ENCODE results near the gene SLFN12L. TPM values are rescaled to one million over a fixed set of nuclear protein-coding genes. Genes with fewer than 3 reads are reported as not detected.
"Not testable (repeated sequence)": the region's sequence is repeated elsewhere in the genome, so short reads cannot be mapped to it uniquely, and the experiment has no call there.

SLFN12L gene
- total and polyA plus RNA-seq, 9 donors: 0.23 to 1.2 (median 0.79) TPM

DNA sequence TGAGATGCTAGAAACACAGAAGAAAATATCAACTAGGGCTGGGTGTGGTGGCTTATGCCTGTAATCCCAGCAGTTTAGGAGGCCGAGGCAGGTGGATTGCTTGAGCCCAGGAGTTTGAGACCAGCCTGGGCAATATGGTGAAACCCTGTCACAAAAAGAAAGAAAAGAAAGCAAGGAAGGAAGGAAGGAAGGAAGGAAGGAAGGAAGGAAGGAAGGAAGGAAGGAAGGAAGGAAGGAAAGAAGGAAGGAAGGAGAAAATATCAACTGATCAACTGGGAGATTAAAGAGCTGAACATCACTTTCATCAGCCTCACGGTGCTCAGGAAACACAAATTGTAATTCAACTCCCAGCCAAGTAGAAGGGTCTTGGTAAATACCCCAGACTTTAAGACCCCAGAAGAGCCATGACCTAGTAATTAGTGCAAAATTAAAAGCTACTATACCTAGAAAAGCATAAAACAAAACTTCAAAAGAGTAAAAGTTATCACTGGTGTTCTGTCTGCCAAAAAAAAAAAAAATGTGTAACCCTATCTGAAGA, 61.1 kb downstream of the SLFN12L start:
- no peaks in the 10 kb centered on the region for H3K27me3 ChIP-seq
- no peaks in the 10 kb centered on the region for H3K36me3 ChIP-seq
- 62 to 71% (median 68%) methylated on average over 2 of the region's 2 CpGs for WGBS, 3 donors
- no peak overlapping the region for H3K4me3 ChIP-seq
- TF ChIP-seq, protein P1, sequence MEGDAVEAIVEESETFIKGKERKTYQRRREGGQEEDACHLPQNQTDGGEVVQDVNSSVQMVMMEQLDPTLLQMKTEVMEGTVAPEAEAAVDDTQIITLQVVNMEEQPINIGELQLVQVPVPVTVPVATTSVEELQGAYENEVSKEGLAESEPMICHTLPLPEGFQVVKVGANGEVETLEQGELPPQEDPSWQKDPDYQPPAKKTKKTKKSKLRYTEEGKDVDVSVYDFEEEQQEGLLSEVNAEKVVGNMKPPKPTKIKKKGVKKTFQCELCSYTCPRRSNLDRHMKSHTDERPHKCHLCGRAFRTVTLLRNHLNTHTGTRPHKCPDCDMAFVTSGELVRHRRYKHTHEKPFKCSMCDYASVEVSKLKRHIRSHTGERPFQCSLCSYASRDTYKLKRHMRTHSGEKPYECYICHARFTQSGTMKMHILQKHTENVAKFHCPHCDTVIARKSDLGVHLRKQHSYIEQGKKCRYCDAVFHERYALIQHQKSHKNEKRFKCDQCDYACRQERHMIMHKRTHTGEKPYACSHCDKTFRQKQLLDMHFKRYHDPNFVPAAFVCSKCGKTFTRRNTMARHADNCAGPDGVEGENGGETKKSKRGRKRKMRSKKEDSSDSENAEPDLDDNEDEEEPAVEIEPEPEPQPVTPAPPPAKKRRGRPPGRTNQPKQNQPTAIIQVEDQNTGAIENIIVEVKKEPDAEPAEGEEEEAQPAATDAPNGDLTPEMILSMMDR (IDR thresholded peaks at IDR 0.05): no peak
- TF ChIP-seq POLR2A (IDR thresholded peaks at IDR 0.05) (no peak), EP300 (IDR thresholded peaks at IDR 0.05) (no peak)
- no peaks in the 10 kb centered on the region for H3K4me1 ChIP-seq (ENCODE audit: insufficient read depth)
- H3K27ac ChIP-seq: no peak overlapping the region
- no peaks in the 10 kb centered on the region for H3K9me3 ChIP-seq
- intact Hi-C loops (cut with DNase I): no loop called here
- no peak for DNase-seq

DNA sequence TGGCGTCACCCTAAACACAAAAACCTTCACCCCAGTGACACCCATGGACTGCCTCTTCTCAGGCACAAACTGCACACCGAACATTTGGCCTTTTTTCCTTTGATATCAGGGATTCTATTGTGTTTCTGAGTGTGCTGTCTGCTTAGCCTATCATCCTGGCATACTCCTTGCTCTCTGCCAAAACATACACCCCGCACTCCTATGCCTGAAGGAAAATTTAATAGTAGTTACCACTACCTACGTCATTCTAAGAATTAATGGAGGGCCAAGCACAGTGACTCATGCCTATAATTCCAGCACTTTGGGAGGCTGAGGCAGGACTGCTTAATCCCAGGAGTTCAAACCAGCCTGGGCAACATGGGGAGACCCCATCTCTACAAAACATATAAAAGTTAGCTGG, 69.0 kb downstream of the SLFN12L start:
- TF ChIP-seq POLR2A (IDR thresholded peaks at IDR 0.05) (no peak), EP300 (IDR thresholded peaks at IDR 0.05) (no peak)
- TF ChIP-seq, protein P1 (IDR thresholded peaks at IDR 0.05): no peak
- Histone ChIP-seq H3K4me3 (no peak overlapping the region), H3K9me3 (no peaks in the 10 kb centered on the region), H3K27ac (no peak overlapping the region), H3K36me3 (no peaks in the 10 kb centered on the region), H3K4me1 (ENCODE audit: insufficient read depth) (no peaks in the 10 kb centered on the region), H3K27me3 (no peaks in the 10 kb centered on the region)
- DNase-seq: no peak
- WGBS, 3 donors: 71 to 82% (median 74%) methylated on average over 4 of the region's 4 CpGs
- intact Hi-C loops (cut with DNase I): no loop called here

DNA sequence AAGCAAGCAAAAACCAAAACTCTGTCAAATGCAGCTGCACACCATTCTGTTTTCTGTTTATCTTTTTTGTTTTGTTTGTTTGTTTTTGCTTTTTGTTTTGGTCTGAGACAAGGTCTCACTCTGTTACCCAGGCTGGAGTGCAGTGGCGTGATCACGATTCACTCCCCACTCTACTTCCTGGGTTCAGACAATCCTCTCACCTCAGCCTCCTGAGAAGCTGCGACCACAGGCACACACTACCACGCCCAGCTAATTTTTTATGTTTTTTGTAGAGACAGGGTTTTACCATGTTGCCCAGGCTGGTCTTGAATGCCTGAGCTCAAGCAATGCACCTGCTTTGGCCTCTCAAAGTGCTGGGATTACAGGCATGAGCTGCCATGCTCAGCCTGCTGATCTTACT, 69.7 kb downstream of the SLFN12L start:
- Histone ChIP-seq H3K27ac (no peak overlapping the region), H3K4me3 (no peak overlapping the region), H3K4me1 (ENCODE audit: insufficient read depth) (no peaks in the 10 kb centered on the region), H3K36me3 (no peaks in the 10 kb centered on the region), H3K9me3 (no peaks in the 10 kb centered on the region), H3K27me3 (no peaks in the 10 kb centered on the region)
- intact Hi-C loops (cut with DNase I): no loop called here
- no peak for TF ChIP-seq POLR2A (IDR thresholded peaks at IDR 0.05)
- TF ChIP-seq, protein P1 (IDR thresholded peaks at IDR 0.05): no peak
- TF ChIP-seq EP300 (IDR thresholded peaks at IDR 0.05): no peak
- WGBS, 3 donors: 81 to 92% (median 81%) methylated on average over 4 of the region's 4 CpGs
- no peak for DNase-seq

DNA sequence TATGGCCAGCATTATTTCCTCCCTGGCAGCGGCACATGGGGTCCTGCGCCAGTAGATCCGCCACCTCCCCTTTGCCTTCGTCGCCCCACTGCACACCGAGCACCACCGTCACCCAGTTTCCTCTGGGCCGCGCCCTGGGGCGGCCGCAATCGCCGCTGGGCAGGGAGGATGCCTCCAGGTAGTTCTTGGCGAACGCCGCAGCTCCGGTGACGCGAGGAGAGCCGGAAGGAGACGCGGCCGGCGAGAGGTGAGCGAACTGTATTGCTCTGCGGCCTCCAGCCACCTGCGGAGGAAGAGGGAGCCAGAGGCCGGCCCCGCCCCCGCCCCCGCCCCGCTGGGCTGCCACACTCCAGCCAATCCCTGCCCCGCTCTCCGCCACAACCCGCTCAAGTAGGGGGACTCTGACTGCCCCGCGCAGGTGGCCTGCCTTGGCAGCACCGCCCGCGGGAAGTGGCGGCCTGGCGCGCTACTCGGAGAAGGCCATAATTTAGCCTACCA, 77.1 kb downstream of the SLFN12L start:
- TF ChIP-seq, protein P1 (IDR thresholded peaks at IDR 0.05): no peak
- TF ChIP-seq EP300 (IDR thresholded peaks at IDR 0.05) (no peak), POLR2A (IDR thresholded peaks at IDR 0.05) (no peak)
- intact Hi-C loops (cut with DNase I): no loop called here
- H3K27me3 ChIP-seq: no peaks in the 10 kb centered on the region
- peak in 2 of 5 donors; percentile 18 to 34 for DNase-seq
- H3K36me3 ChIP-seq: no peaks in the 10 kb centered on the region
- 7 to 9% (median 7%) methylated on average over 44 of the region's 44 CpGs for WGBS, 3 donors
- H3K27ac ChIP-seq: no peak overlapping the region
- H3K4me3 ChIP-seq: peak overlapping the region; percentile 1
- peaks cover 3% of the 10 kb centered on the region for H3K4me1 ChIP-seq (ENCODE audit: insufficient read depth)
- no peaks in the 10 kb centered on the region for H3K9me3 ChIP-seq

DNA sequence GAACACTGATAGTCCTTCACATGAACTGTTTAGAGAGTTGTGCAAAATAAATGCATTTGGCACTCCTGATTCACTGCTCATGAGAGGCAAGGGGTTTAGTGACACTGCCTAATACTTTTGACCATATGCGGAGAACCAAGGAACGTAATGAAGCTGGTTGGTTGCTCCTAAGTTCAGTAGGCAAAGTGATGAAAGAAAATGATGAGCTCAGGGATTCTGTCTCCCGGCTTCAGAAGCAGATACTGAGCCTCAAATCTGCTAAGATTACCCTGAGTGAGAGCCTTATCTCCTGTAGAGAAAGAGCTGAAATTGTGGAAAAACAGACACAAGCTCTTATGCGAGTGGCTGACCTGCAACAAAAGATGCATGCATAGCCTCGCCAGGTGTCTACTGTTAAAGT, 83.4 kb downstream of the SLFN12L start:
- H3K4me3 ChIP-seq; H3K36me3 ChIP-seq; intact Hi-C loops (cut with DNase I); H3K27me3 ChIP-seq; DNase-seq; H3K4me1 ChIP-seq (ENCODE audit: insufficient read depth); H3K9me3 ChIP-seq; H3K27ac ChIP-seq: not testable (repeated sequence)
- 76 to 86% (median 77%) methylated on average over 5 of the region's 5 CpGs for WGBS, 3 donors

Measured in ovary (tissue), 9 donors.